Measurements from ENCODE around the gene PRLR.
"Not testable (repeated sequence)": the region's sequence is repeated elsewhere in the genome, so short reads cannot be mapped to it uniquely, and the experiment has no call there.

Gene PRLR

DNA sequence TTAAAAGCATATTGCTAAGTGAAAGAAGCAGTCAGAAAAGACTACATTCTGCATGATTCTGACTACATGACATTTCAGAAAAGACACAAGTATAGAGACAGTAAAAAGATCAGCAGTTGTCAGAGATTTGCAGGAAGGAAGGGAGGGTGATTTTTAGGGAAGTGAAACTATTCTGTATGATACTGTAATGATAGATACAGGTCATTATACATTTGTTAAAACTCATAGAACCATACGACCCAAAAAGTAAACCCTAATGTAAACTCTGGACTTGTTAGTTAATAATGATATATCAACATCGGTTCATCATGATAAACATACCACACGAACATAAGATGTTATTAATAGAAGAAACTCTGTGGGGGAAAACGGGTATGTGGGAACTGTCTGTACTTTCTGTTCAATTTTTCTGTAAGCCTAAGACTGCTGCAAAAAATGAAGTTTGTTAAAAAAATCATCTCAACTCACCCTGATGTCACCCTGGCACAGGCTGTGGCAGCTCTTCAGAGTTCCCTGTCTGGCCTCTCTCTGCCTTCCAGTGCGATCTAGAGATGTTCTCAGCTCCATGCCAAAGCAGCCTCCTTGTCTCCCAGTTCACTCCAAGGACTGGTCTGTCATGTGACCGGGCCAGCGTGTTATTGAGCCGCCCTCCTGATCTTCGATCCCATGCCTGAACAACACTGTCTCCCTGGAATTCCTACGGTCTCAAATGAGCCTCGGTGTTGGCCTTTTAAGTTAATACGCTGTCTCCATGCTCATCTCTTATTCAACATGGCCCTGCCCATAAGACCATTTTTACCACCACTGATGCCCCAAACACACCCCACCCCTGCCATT is 35.4 kb downstream of the PRLR start:
- no peak for DNase-seq

DNA sequence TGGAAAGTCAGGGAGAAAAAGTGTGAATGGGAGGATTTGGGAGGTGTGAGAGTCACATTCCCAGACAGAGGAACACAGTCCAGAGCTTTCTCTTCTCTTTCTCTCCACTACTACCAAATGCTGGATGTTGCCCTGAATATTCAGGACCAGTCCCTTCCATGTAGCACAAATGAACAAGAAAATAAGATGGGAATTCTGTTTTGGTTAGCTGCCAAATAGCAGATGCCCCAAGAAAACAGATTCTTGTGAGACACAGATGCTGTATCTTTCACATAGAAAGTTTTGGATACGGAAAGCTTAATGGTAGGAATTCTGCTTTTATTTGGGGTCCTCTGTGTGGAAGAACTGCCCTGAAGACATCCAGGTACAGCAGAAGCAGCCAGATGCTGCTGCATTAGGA is 37.8 kb downstream of the PRLR start:
- DNase-seq, result no peak

DNA sequence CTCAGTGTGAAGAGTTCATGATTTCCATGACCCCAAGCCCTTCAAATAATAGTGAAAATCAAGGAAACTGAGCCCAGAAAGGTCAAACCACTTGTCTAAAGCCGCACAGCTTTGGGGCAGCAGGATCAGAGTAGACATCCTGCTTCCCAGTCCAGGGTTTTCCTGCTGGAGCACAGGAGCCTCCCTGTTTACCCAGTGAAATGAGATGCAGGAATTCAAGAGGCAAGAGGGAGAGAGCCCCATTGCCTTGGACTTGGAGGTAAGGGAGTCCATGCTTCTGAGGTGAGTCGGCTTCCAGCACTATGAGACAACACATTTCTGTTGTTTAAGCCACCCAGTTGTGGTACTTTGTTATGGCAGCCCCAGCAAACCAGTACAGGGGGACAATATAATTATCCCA is 40.5 kb downstream of the PRLR start:
- DNase-seq, result not testable (repeated sequence)

- DNase-seq, result no peak
Observed at GRCh38 chr5:35188031-35188457, 42.2 kb downstream of the PRLR start.

- DNase-seq, result not testable (repeated sequence)
Observed at GRCh38 chr5:35187621-35188020, 42.7 kb downstream of the PRLR start.

GRCh38 chr5:35186749-35187148 is 43.5 kb downstream of the PRLR start:
- DNase-seq, result no peak

DNA sequence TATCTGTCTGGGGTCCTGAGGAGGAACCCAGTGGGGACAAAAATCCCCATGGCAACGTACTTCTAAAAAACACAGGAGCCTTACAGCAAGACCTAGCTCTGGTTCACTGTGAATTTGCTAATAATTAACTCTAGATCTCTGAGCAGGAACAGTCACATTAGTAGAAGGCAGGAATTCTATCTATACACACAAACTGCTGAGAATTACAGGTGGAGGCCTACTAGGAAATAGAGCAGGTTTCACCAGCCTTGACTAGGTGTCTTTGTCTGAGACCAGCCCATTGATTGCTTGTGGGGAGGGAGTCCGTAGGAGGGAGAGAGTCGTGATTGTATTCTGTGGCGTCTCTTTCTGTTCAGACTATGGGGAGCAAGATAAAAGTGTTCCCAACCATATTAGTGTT is 44.8 kb downstream of the PRLR start:
- no peak for DNase-seq

- no peak for DNase-seq
Observed at GRCh38 chr5:35183556-35183955, 46.7 kb downstream of the PRLR start.

- peak; percentile 72 for DNase-seq
Observed at GRCh38 chr5:35182910-35183535, 47.3 kb downstream of the PRLR start.

DNA sequence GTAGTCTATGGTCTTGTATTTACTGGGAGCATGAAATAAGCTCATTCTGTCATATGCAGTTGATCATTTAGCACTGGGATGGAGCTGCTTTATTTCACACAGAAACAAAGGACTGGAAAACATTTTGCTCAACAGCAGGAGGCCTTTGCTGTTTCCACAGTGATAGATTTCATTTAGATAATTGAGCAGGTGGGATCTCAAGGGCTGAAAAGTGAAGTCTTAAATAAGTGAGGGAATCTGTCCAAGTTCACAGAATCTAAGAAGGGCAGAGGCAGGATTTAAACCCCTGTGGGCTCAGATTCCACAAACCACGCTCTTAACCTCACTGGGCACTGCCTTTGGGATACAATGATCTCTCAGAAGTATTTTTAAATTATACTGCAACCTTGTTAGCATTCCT is 47.8 kb downstream of the PRLR start:
- no peak for DNase-seq

DNA sequence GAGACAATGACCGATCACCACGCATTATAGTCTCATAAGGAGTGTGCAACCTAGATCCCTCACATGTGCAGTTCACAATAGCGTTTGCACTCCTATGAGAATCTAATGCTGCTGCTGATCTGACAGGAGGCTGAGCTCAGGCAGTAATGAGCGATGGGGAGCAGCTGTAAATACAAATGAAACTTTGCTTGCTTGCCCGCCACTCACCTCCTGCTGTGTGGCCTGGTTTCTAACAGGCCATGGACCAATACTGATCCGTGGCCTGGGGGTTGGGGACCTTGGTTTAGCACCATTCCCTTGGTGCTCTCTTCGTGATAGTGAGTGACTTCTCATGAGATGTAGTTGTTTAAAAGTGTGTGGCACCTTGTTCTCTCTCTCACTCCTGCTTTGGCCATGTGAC is 50.2 kb downstream of the PRLR start:
- DNase-seq, result no peak

DNA sequence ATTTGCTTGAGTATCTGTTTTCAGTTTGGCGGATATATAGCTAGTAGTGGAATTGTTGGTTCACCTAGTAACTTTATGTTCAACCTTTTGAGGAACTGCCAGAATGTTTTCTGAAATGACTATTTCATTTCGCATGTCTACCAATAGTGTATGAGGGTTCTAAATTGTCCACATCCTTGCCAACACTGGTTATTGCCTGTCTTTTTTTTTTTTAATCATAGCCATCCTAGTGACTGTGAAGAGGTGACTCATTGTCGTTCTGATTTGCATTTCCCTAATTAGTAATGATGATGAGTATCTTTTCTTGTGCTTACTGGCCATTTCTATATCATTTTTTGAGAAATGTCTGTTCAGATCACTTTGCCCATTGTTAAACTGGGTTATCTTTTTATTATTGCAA is 52.5 kb downstream of the PRLR start:
- no peak for DNase-seq

DNA sequence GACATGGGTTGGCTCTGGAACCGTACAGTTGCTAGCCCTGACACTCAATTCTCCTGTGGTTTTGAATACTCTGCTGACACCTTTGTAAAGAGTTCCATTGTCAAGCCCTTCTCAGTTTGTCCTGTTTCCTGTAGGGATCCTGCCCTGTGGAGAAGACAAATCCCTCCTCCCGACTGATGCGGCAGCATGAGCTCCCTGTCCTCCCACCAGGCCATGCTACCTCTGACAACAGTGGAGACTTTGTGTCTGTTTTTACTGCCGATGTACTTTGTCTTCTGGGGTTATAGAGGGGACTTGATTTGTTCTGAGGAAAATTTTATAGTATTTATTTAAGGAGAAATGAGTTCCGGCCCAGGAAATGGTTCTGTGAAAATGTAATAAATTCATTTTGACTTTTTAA is 57.8 kb downstream of the PRLR start:
- no peak for DNase-seq

DNA sequence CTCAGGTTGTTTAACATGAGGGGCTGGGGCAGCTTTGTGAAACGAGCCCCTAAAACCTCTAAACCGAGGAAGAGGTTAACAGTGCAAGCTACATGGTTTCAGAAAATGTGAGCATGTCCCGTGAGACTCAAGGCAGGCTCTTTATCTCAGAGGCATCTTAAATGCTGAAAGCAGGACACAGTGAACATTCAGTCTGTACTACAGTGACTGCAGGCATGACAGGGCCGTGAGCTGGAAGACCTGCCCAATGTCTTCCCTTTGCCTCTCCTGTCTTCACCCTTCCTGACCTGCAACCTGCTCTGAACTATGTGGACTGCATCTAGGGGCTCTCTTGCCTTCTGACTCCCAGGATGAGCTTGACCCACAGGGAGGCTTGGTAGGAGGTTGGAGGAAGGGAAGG is 58.3 kb downstream of the PRLR start:
- DNase-seq, result no peak

DNA sequence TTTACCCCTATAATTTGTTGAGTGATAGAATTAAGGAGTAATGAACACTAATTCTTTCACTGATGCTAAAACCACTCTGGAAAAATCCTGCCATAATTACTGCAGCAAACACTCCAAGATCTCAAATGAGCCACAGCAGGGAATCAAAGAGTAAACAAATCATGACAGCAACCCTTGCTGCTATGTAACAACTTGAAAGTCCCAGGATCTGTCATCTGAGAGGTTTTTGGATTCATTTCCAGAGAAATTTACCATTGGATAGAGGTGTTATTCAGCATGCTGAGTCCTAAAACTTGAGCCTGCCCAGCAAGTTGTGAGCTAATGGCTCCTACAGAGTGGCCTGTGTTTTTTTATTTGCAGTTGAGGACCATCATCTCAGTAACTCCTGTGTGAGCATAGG is 59.2 kb downstream of the PRLR start:
- no peak for DNase-seq

- no peak for DNase-seq
Observed at GRCh38 chr5:35166043-35166442, 64.2 kb downstream of the PRLR start.

DNA sequence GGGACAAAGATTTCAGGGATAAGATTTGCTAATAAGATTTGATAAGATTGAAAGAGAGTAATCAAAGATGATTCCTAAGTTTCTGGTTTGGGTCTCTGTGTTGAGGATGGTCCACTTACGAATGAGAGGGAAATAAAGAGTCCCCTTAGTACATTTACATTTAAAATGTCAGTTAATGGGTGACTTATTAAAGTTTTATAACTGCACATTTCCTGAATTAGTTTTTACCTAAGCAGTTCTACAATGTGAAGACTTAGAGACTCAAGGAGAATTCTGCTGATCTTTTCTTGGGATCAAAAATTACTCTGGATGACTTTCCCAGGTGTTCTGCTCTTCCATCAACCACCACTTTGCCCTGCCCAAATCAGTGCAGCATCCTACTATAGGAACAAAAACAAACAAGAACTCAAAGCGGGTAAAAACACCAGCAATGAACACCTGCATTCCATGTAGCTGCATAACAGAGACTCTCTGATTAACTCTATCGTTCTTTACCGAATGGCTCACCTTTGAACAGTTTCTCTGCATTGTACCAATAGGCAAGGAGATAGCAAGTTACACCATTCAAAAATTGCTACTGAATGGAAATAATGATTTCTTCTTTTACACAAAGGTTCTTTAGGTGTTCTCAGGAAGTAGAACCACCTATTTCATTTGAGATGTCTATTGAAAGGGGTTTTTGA is 65.3 kb downstream of the PRLR start:
- DNase-seq, result no peak

GRCh38 chr5:35163710-35164033 is 66.6 kb downstream of the PRLR start:
- no peak for DNase-seq

DNA sequence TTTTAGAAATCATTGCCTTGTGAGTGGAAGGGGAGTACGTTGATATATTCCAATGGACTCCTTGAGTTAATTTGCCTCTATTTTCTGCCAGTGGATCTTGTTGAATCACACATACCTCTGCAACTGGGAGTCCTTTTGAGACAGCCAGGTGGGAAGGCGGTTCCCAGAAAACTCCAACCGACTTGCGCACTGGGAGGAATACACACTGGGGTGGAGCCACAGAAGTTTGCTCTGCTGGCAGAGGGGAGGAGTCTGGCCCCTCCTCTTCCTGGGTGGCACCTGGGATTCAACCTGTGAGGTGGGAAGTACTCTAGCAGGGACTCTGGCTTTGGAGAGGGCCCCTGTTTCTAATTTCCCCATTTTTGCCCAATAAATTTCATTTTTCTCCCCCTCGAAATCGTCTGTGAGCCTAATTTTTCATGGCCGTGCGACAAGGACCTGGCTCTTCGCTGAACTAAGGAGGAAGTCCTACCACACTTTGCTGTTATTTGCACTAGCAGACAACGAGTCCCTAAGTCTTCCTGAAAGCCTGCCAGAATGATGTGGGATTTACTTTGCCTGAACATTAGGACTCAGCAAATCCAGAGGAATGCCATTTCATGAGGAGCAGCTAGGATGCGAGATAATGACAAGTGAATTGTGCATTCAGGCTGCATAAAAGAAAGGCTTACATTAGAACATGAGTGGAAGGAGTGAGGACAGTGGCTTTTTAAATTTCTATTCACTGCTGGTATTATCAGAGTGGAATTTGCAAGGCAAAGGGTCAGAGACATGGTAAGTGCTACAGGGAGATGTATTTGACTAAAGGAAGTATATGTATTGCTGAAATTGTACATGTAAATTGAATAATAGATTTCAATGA is 67.2 kb downstream of the PRLR start:
- DNase-seq, result no peak

DNA sequence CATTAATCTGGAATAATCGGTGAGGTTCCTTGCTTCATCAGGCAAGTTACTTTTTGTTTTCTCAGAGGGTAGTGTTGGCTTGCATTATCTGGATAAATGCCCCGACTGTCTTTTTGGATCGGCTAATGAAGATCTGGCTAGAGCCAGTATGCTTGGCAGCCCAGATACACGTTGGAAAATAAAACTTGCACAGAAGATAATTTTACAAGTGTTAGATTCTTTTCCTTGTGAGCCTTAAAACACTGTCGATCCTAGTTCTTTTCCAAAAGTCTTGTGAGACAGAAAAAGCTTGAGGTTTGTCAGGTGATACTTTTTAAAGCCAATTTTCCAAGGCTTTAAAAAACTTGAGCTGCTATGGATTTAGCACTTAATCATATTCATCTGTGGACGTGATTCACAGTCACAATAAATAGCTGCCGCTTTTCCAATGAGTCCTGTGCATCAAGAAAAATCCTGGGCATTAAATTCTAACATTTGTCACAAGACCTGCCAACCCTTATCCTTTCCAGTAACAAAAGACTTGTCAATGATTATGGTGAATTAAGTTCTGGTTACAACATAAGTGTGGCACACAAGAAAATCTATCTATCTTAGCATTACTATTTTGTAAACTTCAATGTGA is 68.5 kb downstream of the PRLR start:
- DNase-seq, result no peak

DNA sequence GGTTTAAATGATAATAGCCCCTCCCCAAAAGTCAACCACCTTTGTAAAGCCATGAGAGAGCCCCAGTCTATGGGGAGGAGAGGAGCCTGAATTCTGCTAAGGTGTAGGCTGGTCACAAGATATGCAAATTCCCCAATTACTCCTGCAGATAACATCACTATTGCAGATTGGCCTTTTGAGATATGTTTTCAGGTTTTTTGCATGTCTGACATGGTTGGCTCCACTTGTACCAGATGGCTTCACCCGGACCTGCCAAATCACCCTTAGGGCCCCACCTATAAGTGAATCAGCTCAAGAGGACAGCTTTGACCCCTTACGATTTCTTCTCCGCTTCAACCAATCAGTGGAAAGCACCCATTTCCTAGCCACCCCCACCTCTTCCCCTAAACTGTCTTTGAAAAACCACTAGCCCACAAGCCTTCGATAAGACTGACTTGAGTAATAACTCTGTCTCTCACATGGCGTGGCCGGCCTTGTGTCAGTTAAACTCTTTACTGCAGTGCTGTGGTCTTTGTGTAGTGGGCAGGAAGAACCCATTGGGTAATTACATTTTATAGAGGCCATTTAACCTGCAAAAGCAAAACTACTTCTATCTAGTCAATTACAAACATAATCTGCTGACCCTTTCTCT is 69.7 kb downstream of the PRLR start:
- peak; percentile 89 for DNase-seq

- DNase-seq, result no peak
Observed at GRCh38 chr5:35159370-35159742, 70.9 kb downstream of the PRLR start.

All from OCI-M1 (cell line).